Glutamatergic neuron (in vitro differentiated cells): ENCODE results near the gene IFI16. TPM values are rescaled to one million over a fixed set of nuclear protein-coding genes. Genes with fewer than 3 reads are reported as not detected.
A peak's percentile ranks its signal among the peaks of the same experiment; 100 is the strongest.

Experiments
- DNase-seq: peaks from one replicate; pipeline ENCODE4 v3.0.0; 2022
- H3K27ac Mint-ChIP-seq: one replicate; pipeline ENCODE4 v1.8.0; 2020; ENCODE audit warnings: mild to moderate bottlenecking, mixed read lengths, inconsistent platforms; ENCODE audit not compliant: unreplicated experiment
- H3K27me3 Mint-ChIP-seq: one replicate; pipeline ENCODE4 v1.8.0; 2020; ENCODE audit warnings: mild to moderate bottlenecking, moderate library complexity, mixed read lengths, inconsistent platforms; ENCODE audit not compliant: unreplicated experiment
- H3K36me3 Mint-ChIP-seq: one replicate; pipeline ENCODE4 v1.8.0; 2020; ENCODE audit warnings: mild to moderate bottlenecking, mixed read lengths, inconsistent platforms; ENCODE audit not compliant: unreplicated experiment
- H3K4me1 Mint-ChIP-seq: one replicate; pipeline ENCODE4 v1.8.0; 2020; ENCODE audit warnings: mild to moderate bottlenecking, low read depth, mixed read lengths, inconsistent platforms; ENCODE audit not compliant: unreplicated experiment
- H3K4me3 Mint-ChIP-seq: one replicate; pipeline ENCODE4 v1.8.0; 2020; ENCODE audit warnings: mild to moderate bottlenecking, mixed read lengths, inconsistent platforms; ENCODE audit not compliant: unreplicated experiment
- H3K9me3 Mint-ChIP-seq: one replicate; pipeline ENCODE4 v1.8.0; 2020; ENCODE audit warnings: mild to moderate bottlenecking, moderate library complexity, mixed read lengths, inconsistent platforms; ENCODE audit not compliant: unreplicated experiment
- CTCF ChIP-seq: fragments of 200-600 bp; sonication (generic); IDR thresholded peaks from one replicate; pipeline ENCODE4 v1.5.0; 2021; ENCODE audit not compliant: partially characterized antibody, unreplicated experiment
- total RNA-seq: library from RNA; stranded (reverse); fragmentation: NEBNext Ultra II Directional; extraction: Animal tissue kit (Norgen Biotek cat#: 25700); gene quantifications from one replicate; pipeline ENCODE4 v1.2.1, GENCODE V29; 2021; ENCODE audit not compliant: unreplicated experiment

IFI16 gene
- total RNA-seq, 1 donor from 2014 or later, result 0.86 TPM

DNA sequence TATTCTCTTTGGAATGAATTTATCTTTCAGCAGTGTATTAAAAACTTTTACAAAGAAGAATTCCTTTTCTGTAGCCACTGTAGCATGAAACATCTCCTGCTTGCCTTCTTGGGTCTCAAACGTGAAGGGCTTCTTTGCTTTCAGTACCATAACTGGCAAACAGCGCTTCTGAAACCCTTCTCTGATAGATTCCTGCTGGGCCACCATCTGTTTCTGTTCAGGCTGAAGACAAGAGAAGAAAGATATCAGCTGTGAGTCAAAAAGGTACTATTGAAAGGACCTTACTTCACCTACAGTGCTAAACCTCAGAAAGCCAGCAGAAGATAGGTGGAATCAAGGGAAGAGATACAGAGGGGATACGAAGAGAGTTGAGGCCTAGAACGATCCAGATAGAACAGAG lies 56.4 kb downstream of the IFI16 start:
- no peaks in the 10 kb centered on the region for H3K9me3 Mint-ChIP-seq
- no peaks in the 10 kb centered on the region for H3K4me1 Mint-ChIP-seq
- no peak overlapping the region for H3K4me3 Mint-ChIP-seq
- no peak for TF ChIP-seq CTCF
- no peak overlapping the region for H3K27ac Mint-ChIP-seq
- H3K36me3 Mint-ChIP-seq, result no peaks in the 10 kb centered on the region
- H3K27me3 Mint-ChIP-seq, result no peaks in the 10 kb centered on the region
- DNase-seq, result no peak

- Mint-ChIP-seq H3K27me3 (no peaks in the 10 kb centered on the region), H3K9me3 (no peaks in the 10 kb centered on the region), H3K4me3 (no peak overlapping the region), H3K4me1 (no peaks in the 10 kb centered on the region), H3K36me3 (no peaks in the 10 kb centered on the region), H3K27ac (no peak overlapping the region)
- DNase-seq, result no peak
- no peak for TF ChIP-seq CTCF
Measured at GRCh38 chr1:159067699-159068621, 58.3 kb downstream of the IFI16 start.

DNA sequence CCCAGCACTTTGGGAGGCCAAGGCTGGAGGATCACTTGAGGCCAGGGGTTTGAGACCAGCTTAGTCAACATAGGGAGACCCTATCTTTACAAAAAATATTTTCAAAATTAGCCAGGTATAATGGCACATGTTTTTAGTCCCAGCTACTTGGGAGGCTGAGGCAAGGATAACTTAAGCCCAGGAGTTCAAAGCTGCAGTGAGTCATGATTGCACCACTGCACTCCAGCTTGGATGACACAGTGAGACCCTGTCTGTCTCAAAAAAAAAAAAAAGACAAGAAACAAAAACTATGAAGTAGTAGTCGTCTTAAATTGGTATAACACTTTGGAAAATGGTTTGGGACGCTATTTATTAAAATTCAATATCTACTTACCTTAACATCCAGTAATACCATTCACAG lies 59.2 kb downstream of the IFI16 start:
- Mint-ChIP-seq H3K27ac (no peak overlapping the region), H3K27me3 (no peaks in the 10 kb centered on the region), H3K36me3 (no peaks in the 10 kb centered on the region), H3K4me3 (no peak overlapping the region), H3K9me3 (no peaks in the 10 kb centered on the region), H3K4me1 (no peaks in the 10 kb centered on the region)
- no peak for TF ChIP-seq CTCF
- no peak for DNase-seq

- TF ChIP-seq CTCF, result peak; percentile 73
- Mint-ChIP-seq H3K4me3 (no peak overlapping the region), H3K27ac (no peak overlapping the region), H3K4me1 (no peaks in the 10 kb centered on the region), H3K36me3 (no peaks in the 10 kb centered on the region), H3K9me3 (no peaks in the 10 kb centered on the region), H3K27me3 (no peaks in the 10 kb centered on the region)
- no peak for DNase-seq
Measured at GRCh38 chr1:159071970-159072582, 62.4 kb downstream of the IFI16 start.
